GM12878 (cell line): ENCODE results near the gene RALGAPB. TPM values are rescaled to one million over a fixed set of nuclear protein-coding genes. Genes with fewer than 3 reads are reported as not detected.

ENCODE experiments used
- ATAC-seq: fragments of 200-7000 bp; cut with Tn5 transposase; 3 replicates; pipeline ENCODE4 v1.9.1; 2020; ENCODE audit warnings: mild to moderate bottlenecking, moderate library complexity
- BruUV-seq: library from RNA; stranded (reverse); fragments of 400-500 nt; replicated peaks from 2 replicates; lab custom pipeline; 2021; lab: Mats Ljungman, UMichigan
- CTCF ChIA-PET: fragments of 300-600 bp; sonication (Branson Sonifier 250); formaldehyde crosslinking; extraction: SDS; loops from one replicate; lab custom pipeline; 2021; ENCODE audit warnings: inconsistent platforms; lab: Yijun Ruan, JAX
- POLR2A ChIA-PET: fragments of 350-600 bp; formaldehyde crosslinking; extraction: SDS; loops from one replicate; lab custom pipeline; 2021; ENCODE audit warnings: inconsistent platforms; lab: Charles Lee
- RAD21 ChIA-PET: fragments of 300-600 bp; sonication (Branson Sonifier 250); formaldehyde crosslinking; loops from one replicate; lab custom pipeline; 2023; ENCODE audit warnings: antibody characterized with exemption; ENCODE audit not compliant: unreplicated experiment; lab: Charles Lee
- SMC1A ChIA-PET: fragments of 300-600 bp; sonication (Branson Sonifier 250); formaldehyde crosslinking; loops from one replicate; lab custom pipeline; 2023; ENCODE audit not compliant: unreplicated experiment, uncharacterized antibody; lab: Charles Lee
- DNase-seq: peaks from one replicate; pipeline ENCODE4 v3.0.0-alpha.2; 2011; ENCODE audit warnings: low read depth, low spot score
- FAIRE-seq: peaks from 3 replicates; lab custom pipeline; 2011; peaks lifted over from hg19 to GRCh38; lab: Jason Lieb, UNC
- H2AFZ ChIP-seq: 2 replicates; pipeline ENCODE4 v1.6.0; 2011; ENCODE audit warnings: low read depth, low read length, control low read depth; ENCODE audit not compliant: control insufficient read depth
- H3K27ac ChIP-seq: 2 replicates; pipeline ENCODE4 v1.5.1; 2011; ENCODE audit warnings: control low read depth; ENCODE audit not compliant: control insufficient read depth, insufficient read depth
- H3K27me3 ChIP-seq, 2 experiments: replicated peaks in 1 of 2; 2 replicates each; pipeline versions ENCODE4 v1.6.0 to v1.6.1; 2011; ENCODE audit warnings: low read length in 1 of 2; ENCODE audit not compliant: control insufficient read depth in 2 of 2, insufficient read depth in 2 of 2
- H3K36me3 ChIP-seq, 2 experiments: 2 replicates each; pipeline ENCODE4 v1.5.1; 2011; ENCODE audit warnings: low read length in 1 of 2; ENCODE audit not compliant: control insufficient read depth in 2 of 2, insufficient read depth in 2 of 2
- H3K4me1 ChIP-seq: 2 replicates; pipeline ENCODE4 v1.6.1; 2011; ENCODE audit warnings: mild to moderate bottlenecking, low read length, moderate library complexity, mixed read lengths; ENCODE audit not compliant: control insufficient read depth, insufficient read depth
- H3K4me2 ChIP-seq: 2 replicates; pipeline ENCODE4 v1.6.0; 2011; ENCODE audit warnings: control low read depth; ENCODE audit not compliant: control insufficient read depth, insufficient read depth
- H3K4me3 ChIP-seq: fragments of 200-600 bp; sonication (generic); 2 replicates; pipeline ENCODE4 v1.5.1; 2016
- H3K79me2 ChIP-seq: 2 replicates; pipeline ENCODE4 v1.6.0; 2011; ENCODE audit warnings: low read length; ENCODE audit not compliant: control insufficient read depth, insufficient read depth
- H3K9ac ChIP-seq: 2 replicates; pipeline ENCODE4 v1.8.0; 2011; ENCODE audit warnings: low read length, control low read depth, mixed read lengths; ENCODE audit not compliant: control insufficient read depth, insufficient read depth
- H3K9me3 ChIP-seq: replicated peaks from 3 replicates; pipeline ENCODE4 v1.5.1; 2011; ENCODE audit warnings: mild to moderate bottlenecking, low read length; ENCODE audit not compliant: control insufficient read depth, insufficient read depth
- H4K20me1 ChIP-seq: 2 replicates; pipeline ENCODE4 v1.6.0; 2011; ENCODE audit not compliant: control insufficient read depth, insufficient read depth
- E2F8 ChIP-seq: fragments of 450-650 bp; IDR thresholded peaks from 2 replicates; pipeline ENCODE4 v1.6.1; 2018; ENCODE audit warnings: mild to moderate bottlenecking, low read depth, moderate library complexity; ENCODE audit not compliant: partially characterized antibody
- IKZF1 ChIP-seq: fragments of 450-650 bp; conservative IDR thresholded peaks from 2 replicates; pipeline ENCODE4 v1.6.1; 2017; ENCODE audit warnings: antibody characterized with exemption, mild to moderate bottlenecking
- RB1 ChIP-seq: fragments of 450-650 bp; formaldehyde crosslinking; IDR thresholded peaks from 2 replicates; pipeline ENCODE4 v1.6.1; 2017; ENCODE audit warnings: mild to moderate bottlenecking, borderline replicate concordance
- STAT1 ChIP-seq: fragments of 450-650 bp; conservative IDR thresholded peaks from 2 replicates; pipeline ENCODE4 v1.6.1; 2014; ENCODE audit warnings: antibody characterized with exemption, mild to moderate bottlenecking
- USF2 ChIP-seq: IDR thresholded peaks from 2 replicates; pipeline ENCODE4 v1.6.1; 2011; ENCODE audit warnings: low read depth, low read length, improper control_type of control experiment, borderline replicate concordance
- WGBS: methylation state at CpG from one replicate; pipeline ENCODE4 v1.1.6; 2016; ENCODE audit warnings: low lambda C conversion rate; ENCODE audit not compliant: insufficient replicate concordance, insufficient coverage; ENCODE audit errors: missing lambda C conversion rate; 5-methylcytosine and 5-hydroxymethylcytosine counted together
- in situ Hi-C: fragments of 300-500 bp; cut with MboI; formaldehyde crosslinking; loops from 9 replicates; pipeline ENCODE4 v1.14.3; 2018; ENCODE audit warnings: mixed read lengths
- intact Hi-C: fragments of 100-400 bp; cut with micrococcal nuclease; formaldehyde crosslinking; loops from one replicate; pipeline ENCODE4 v1.14.2; 2022; ENCODE audit not compliant: unreplicated experiment
- polyA plus RNA-seq, 11 experiments: library from polyadenylated mRNA; depleted of rRNA in 4 of 11; unstranded in 6 of 11; stranded (reverse) in 5 of 11; fragments of >200 nt; fragmentation: Nextera tagmentation in 4 of 11; fragmentation: Illumina TruSeq in 1 of 11; extraction: Ambion mirVana in 4 of 11; extraction: Trizol in 1 of 11; gene quantifications; 1 replicate in 1 of 11; 2 replicates in 10 of 11; pipeline versions ENCODE4 v1.2.1 to v1.2.3, GENCODE V29; 2011 to 2016; ENCODE audit warnings: inconsistent platforms in 2 of 11, missing spikeins in 2 of 11, low read depth in 1 of 11
- total RNA-seq, 4 experiments: library from RNA; depleted of rRNA in 3 of 4; stranded (reverse); fragments of >200 nt in 3 of 4; fragmentation: Illumina TruSeq in 1 of 4; extraction: Trizol in 1 of 4; gene quantifications; 2 replicates each; pipeline versions ENCODE4 v1.2.1 to v1.2.3, GENCODE V29; 2013 to 2021

The RALGAPB gene
- total and polyA plus RNA-seq, 10 of the 15 experiments (the other 5 are each of a cell fraction or from before 2014, with no cell fraction given): 3.7 to 23.2 (median 15.5) TPM

- in situ Hi-C loops (no loop called here), intact Hi-C loops (no loop called here)
- Histone ChIP-seq H3K36me3 (no peaks in the 10 kb centered on the region), H2AFZ (no peak overlapping the region), H3K9me3 (no peaks in the 10 kb centered on the region), H3K4me2 (no peak overlapping the region), H4K20me1 (no peaks in the 10 kb centered on the region), H3K79me2 (no peaks in the 10 kb centered on the region), H3K27ac (no peak overlapping the region), H3K9ac (no peak overlapping the region), H3K27me3 (no peaks in the 10 kb centered on the region; a peak in 1 of 4 replicates), H3K4me3 (no peak overlapping the region), H3K4me1 (no peaks in the 10 kb centered on the region)
- TF ChIP-seq IKZF1: no peak
- TF ChIP-seq E2F8: no peak
- no peak for TF ChIP-seq USF2
- TF ChIP-seq STAT1: no peak
- no peak for TF ChIP-seq RB1
- POLR2A ChIA-PET: no interaction called here
- DNase-seq (no peak), ATAC-seq (no peak), FAIRE-seq (no peak)
- SMC1A ChIA-PET: no interaction called here
- no TSS peak for BruUV-seq
- CTCF ChIA-PET: interaction anchor here (0.6 to 1.0 kb wide), 2 partner anchors 115 to 494 kb away, joined by 3 to 4 read pairs; partner anchors contain the start of gene RALGAPB
- 57% methylated on average over 6 of the region's 6 CpGs for WGBS
- RAD21 ChIA-PET: no interaction called here
These were observed 115.7 kb downstream of the RALGAPB start for GRCh38 chr20:38588303-38588702.
